ENCODE measurements around the gene WFIKKN1. TPM values are rescaled to one million over a fixed set of nuclear protein-coding genes. Genes with fewer than 3 reads are reported as not detected.

The WFIKKN1 gene
- total RNA-seq, 2 experiments from 2014 or later = 0.25 TPM; not detected in 1

GRCh38 chr16:640614-641013 is 9.8 kb downstream of the WFIKKN1 start:
- Mint-ChIP-seq H3K27me3 (no peaks in the 10 kb centered on the region), H3K36me3 (ENCODE audit: low read depth) (peaks cover 7% of the 10 kb centered on the region), H3K4me3 (peak overlapping the region; percentile 45), H3K27ac (no peak overlapping the region), H3K4me1 (ENCODE audit: low read depth) (peaks cover 18% of the 10 kb centered on the region), H3K9me3 (no peaks in the 10 kb centered on the region)
- intact Hi-C loops (cut with micrococcal nuclease) = no loop called here
- TF ChIP-seq CTCF (IDR thresholded peaks at IDR 0.05) = no peak
- ChIA-PET CTCF (no interaction called here), POLR2A (interaction anchor here (0.6 kb wide), 1 partner anchor 574 kb away, joined by 3 read pairs; no protein-coding TSS in a partner anchor)
- ATAC-seq (no peak), DNase-seq (no peak)

DNA sequence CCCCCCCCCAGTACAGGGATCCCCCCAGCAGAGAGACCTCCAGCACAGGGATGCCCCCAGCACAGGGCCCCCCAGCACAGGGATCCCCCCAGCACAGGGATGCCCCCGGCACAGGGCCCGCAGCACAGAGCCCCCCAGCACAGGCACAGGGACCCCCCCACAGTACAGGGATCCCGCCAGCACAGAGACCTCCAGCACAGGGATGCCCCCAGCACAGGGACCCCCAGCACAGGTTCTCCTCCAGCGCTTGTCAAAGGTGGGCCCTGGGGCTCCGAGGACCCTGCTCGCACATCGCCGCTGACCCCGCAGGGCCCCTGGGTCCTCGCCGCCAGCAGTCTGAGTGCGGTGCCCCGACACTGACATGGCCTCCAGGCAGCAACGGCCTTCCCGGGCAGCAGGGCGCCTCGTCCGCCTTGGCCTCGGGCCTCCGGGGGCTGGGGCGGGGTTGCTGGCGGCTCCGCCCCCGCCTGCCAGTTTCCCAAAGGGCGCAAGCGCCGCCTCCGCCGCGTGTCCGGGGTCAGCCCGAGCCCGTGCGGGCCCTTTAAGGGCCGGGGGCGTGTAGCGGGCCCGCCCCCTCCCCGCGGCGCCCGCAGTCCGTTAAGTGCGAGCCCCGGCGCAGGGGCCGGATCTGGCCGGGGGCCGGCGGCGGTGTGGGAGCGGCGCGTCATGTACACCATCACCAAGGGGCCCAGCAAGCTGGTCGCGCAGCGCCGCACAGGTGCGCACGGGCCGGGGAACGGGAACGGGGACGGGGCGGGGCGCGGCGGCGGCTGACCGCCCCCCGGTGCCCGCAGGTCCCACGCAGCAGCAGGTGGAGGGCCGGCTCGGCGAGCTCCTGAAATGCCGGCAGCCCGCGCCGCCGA is 10.8 kb downstream of the WFIKKN1 start, which contains the start of gene MCRIP2:
Gene MCRIP2 (plus strand): TSS at position 503 of the 863 bp plus-strand sequence. CDS start 164 bp downstream, at position 667.
- Mint-ChIP-seq H3K36me3 (ENCODE audit: low read depth) (peaks cover 7% of the 10 kb centered on the region), H3K27ac (peak within 1 kb of the TSS; percentile 48), H3K4me1 (ENCODE audit: low read depth) (peaks cover 18% of the 10 kb centered on the region), H3K9me3 (no peaks in the 10 kb centered on the region), H3K4me3 (peak within 1 kb of the TSS; percentile 78), H3K27me3 (no peaks in the 10 kb centered on the region)
- TF ChIP-seq CTCF (IDR thresholded peaks at IDR 0.05) = no peak
- ChIA-PET CTCF (no interaction called here), POLR2A (interaction anchor here (0.6 to 1.1 kb wide), 3 partner anchors 59 to 573 kb away, joined by 3 read pairs; no protein-coding TSS in a partner anchor)
- ATAC-seq (peak; percentile 59), DNase-seq (peak; percentile 84)
- intact Hi-C loops (cut with micrococcal nuclease) = no loop called here

DNA sequence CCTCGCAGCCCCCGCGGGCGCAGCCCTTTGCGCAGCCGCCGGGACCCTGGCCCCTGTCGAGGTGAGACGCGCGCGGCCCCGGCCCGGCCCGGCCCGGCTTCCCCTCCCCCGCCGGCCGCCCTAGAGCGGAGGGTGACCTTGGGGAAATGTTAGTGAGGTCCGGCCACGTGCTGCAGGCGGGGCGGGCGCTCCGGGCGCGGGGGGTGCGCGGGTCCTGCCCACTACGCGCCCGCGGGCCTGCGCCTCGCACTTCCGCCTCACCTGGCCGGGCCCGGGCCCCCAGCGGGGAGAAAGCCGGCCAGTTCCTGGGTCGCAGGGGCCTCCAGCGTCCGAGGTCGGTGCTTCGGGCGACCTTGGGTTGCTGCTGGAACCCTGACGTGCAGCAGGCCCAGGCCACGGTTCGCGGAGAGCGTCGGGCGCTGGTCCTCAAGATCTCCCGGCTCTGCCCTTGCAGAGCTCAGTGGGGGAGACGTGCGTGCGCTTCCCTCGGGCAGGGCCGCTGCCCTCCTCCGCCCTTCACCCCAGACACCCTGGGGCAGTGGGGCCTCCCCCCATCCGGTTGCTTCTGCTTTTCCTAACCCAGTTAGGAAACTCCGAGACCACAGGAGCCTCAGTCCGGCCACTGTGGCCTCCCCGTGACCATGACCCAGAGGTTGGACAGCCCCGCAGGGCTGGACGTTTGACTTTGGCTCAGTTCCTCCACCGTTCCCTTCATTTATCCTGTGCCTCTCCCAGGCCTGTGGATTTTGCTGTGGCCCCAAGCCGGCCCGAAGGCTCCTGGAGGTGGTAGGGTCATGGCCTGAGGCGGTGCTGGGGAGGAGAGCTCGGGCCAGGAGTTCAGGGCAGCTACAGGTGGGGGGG is 11.6 kb downstream of the WFIKKN1 start:
- Mint-ChIP-seq H3K36me3 (ENCODE audit: low read depth) (peaks cover 7% of the 10 kb centered on the region), H3K9me3 (no peaks in the 10 kb centered on the region), H3K27ac (peak overlapping the region; percentile 48), H3K4me1 (ENCODE audit: low read depth) (peaks cover 19% of the 10 kb centered on the region), H3K4me3 (peak overlapping the region; percentile 78), H3K27me3 (no peaks in the 10 kb centered on the region)
- CTCF ChIA-PET = no interaction called here
- no peak for TF ChIP-seq CTCF (IDR thresholded peaks at IDR 0.05)
- intact Hi-C loops (cut with micrococcal nuclease) = no loop called here
- POLR2A ChIA-PET = interaction anchor here (0.6 to 1.5 kb wide), 4 partner anchors 9 to 80 kb away, joined by 3 to 5 read pairs (median 3); no protein-coding TSS in a partner anchor
- ATAC-seq (peak; percentile 42), DNase-seq (peak; percentile 47)

DNA sequence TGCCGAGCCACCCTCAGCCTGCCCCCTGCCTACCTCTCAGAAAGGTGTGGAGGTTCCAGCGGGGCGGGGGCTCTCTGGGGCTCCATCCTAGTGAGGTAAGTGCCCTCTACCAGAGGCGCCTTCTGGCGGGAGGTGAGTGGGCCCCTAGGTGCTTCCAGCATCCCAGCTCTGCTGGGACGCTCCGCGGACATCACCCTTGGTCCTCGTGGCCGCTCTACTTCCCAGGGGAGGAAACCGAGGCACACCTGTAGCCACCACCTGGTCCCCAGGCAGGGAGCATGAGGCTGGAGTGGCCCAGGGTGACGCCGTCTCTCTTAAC is 12.2 kb downstream of the WFIKKN1 start:
- no peaks in the 10 kb centered on the region for H3K9me3 Mint-ChIP-seq
- peaks cover 7% of the 10 kb centered on the region for H3K36me3 Mint-ChIP-seq (ENCODE audit: low read depth)
- ChIA-PET CTCF (no interaction called here), POLR2A (interaction anchor here (0.6 to 1.5 kb wide), 3 partner anchors 9 to 79 kb away, joined by 3 to 5 read pairs (median 3); no protein-coding TSS in a partner anchor)
- DNase-seq (no peak), ATAC-seq (no peak)
- H3K27ac Mint-ChIP-seq = peak overlapping the region; percentile 48
- intact Hi-C loops (cut with micrococcal nuclease) = no loop called here
- H3K4me3 Mint-ChIP-seq = peak overlapping the region; percentile 78
- no peak for TF ChIP-seq CTCF (IDR thresholded peaks at IDR 0.05)
- H3K27me3 Mint-ChIP-seq = no peaks in the 10 kb centered on the region
- H3K4me1 Mint-ChIP-seq (ENCODE audit: low read depth) = peaks cover 15% of the 10 kb centered on the region
